H1 (cell line): Measurements from ENCODE around the gene TLE1. TPM values are rescaled to one million over a fixed set of nuclear protein-coding genes. Genes with fewer than 3 reads are reported as not detected.

Experiments used
- CTCF ChIA-PET: fragments of 300-600 bp; sonication (Branson Sonifier 250); formaldehyde crosslinking; loops from one replicate; lab custom pipeline; 2021; ENCODE audit not compliant: partially characterized antibody; lab: Charles Lee
- POLR2A ChIA-PET: fragments of 300-600 bp; sonication (Branson Sonifier 250); formaldehyde crosslinking; loops from one replicate; lab custom pipeline; 2021; ENCODE audit warnings: inconsistent platforms; ENCODE audit not compliant: partially characterized antibody; lab: Charles Lee
- DNase-seq, 2 experiments: peaks; one replicate each; pipeline versions ENCODE4 v3.0.0 to v3.0.0-alpha.2; 2010 to 2022; ENCODE audit warnings: low spot score in 2 of 2, low read depth in 1 of 2, mixed read lengths in 1 of 2
- FAIRE-seq: peaks from 2 replicates; lab custom pipeline; 2011; peaks lifted over from hg19 to GRCh38; lab: Jason Lieb, UNC
- H2AFZ ChIP-seq: 2 replicates; pipeline ENCODE4 v1.8.1; 2012; ENCODE audit warnings: low read length, inconsistent platforms
- H2AK5ac ChIP-seq: 2 replicates; pipeline ENCODE4 v1.6.1; 2013; ENCODE audit warnings: low read depth, low read length
- H2BK120ac ChIP-seq: replicated peaks from 2 replicates; pipeline ENCODE3; 2013; ENCODE audit warnings: low read depth, low read length, inconsistent platforms
- H2BK12ac ChIP-seq: 2 replicates; pipeline ENCODE4 v1.6.1; 2013; ENCODE audit warnings: low read depth, low read length
- H2BK15ac ChIP-seq: 2 replicates; pipeline ENCODE4 v1.6.1; 2013; ENCODE audit warnings: low read length
- H2BK20ac ChIP-seq: 2 replicates; pipeline ENCODE4 v1.6.1; 2013; ENCODE audit warnings: low read length
- H2BK5ac ChIP-seq: 2 replicates; pipeline ENCODE4 v1.6.1; 2013; ENCODE audit warnings: low read depth, low read length
- H3K14ac ChIP-seq: 2 replicates; pipeline ENCODE4 v1.6.1; 2013; ENCODE audit warnings: inconsistent platforms; ENCODE audit not compliant: insufficient read length
- H3K18ac ChIP-seq: 2 replicates; pipeline ENCODE4 v1.6.1; 2013; ENCODE audit warnings: low read length; ENCODE audit errors: extremely low read depth
- H3K23ac ChIP-seq: 2 replicates; pipeline ENCODE4 v1.6.1; 2013; ENCODE audit warnings: inconsistent platforms; ENCODE audit not compliant: insufficient read length
- H3K23me2 ChIP-seq: 2 replicates; pipeline ENCODE4 v1.6.1; 2013; ENCODE audit warnings: low read depth, low read length
- H3K27ac ChIP-seq: 2 replicates; pipeline ENCODE4 v1.6.1; 2011; ENCODE audit warnings: low read depth, low read length, inconsistent platforms
- H3K27me3 ChIP-seq, 4 experiments: replicated peaks in 1 of 4; 1 replicate in 1 of 4; 2 replicates in 3 of 4; pipeline versions ENCODE4 v1.6.1 to v1.8.1; 2011 to 2013; ENCODE audit warnings: low read length in 3 of 4, mild to moderate bottlenecking in 3 of 4, inconsistent platforms in 2 of 4, mixed read lengths in 2 of 4, moderate library complexity in 1 of 4; ENCODE audit not compliant: control insufficient read depth in 3 of 4, insufficient read depth in 3 of 4; ENCODE audit errors: extremely low read depth in 1 of 4
- H3K36me3 ChIP-seq, 4 experiments: 2 replicates each; pipeline versions ENCODE4 v1.6.1 to v1.8.1; 2011 to 2013; ENCODE audit warnings: mild to moderate bottlenecking in 4 of 4, low read length in 3 of 4, moderate library complexity in 2 of 4, control low read depth in 1 of 4, inconsistent platforms in 1 of 4; ENCODE audit not compliant: insufficient read depth in 4 of 4, control insufficient read depth in 2 of 4
- H3K4ac ChIP-seq: replicated peaks from 2 replicates; pipeline ENCODE3; 2013; ENCODE audit warnings: low read length, low read depth, mixed read lengths, inconsistent platforms; ENCODE audit not compliant: insufficient read length
- H3K4me1 ChIP-seq, 4 experiments: replicated peaks in 1 of 4; 1 replicate in 1 of 4; 2 replicates in 3 of 4; pipeline versions ENCODE4 v1.6.1 to v1.8.1; 2011 to 2013; ENCODE audit warnings: low read length in 3 of 4, inconsistent platforms in 2 of 4, mixed read lengths in 1 of 4; ENCODE audit not compliant: insufficient read depth in 4 of 4, control insufficient read depth in 3 of 4
- H3K4me2 ChIP-seq, 2 experiments: 2 replicates each; pipeline versions ENCODE4 v1.6.1 to v1.8.1; 2011 to 2013; ENCODE audit warnings: low read depth in 2 of 2, low read length in 2 of 2, control low read depth in 1 of 2, inconsistent platforms in 1 of 2, mild to moderate bottlenecking in 1 of 2; ENCODE audit not compliant: insufficient read depth in 1 of 2
- H3K4me3 ChIP-seq, 4 experiments: fragments of 200-600, 300-600 bp in 1 of 4; sonication (generic), shearing (Covaris generic), sonication (Bioruptor Twin) in 1 of 4; 2 replicates each; pipeline versions ENCODE4 v1.5.1 to v1.8.1; 2011 to 2016; ENCODE audit warnings: low read length in 4 of 4, low read depth in 3 of 4, control low read depth in 2 of 4, inconsistent platforms in 2 of 4, mild to moderate bottlenecking in 2 of 4, mixed read lengths in 1 of 4, moderate library complexity in 1 of 4; ENCODE audit not compliant: insufficient read depth in 2 of 4; ENCODE audit errors: extremely low read depth in 1 of 4
- H3K56ac ChIP-seq: replicated peaks from 2 replicates; pipeline ENCODE3; 2013; ENCODE audit warnings: low read depth, mild to moderate bottlenecking, mixed read lengths, low read length, inconsistent platforms; ENCODE audit not compliant: insufficient read length
- H3K79me1 ChIP-seq: 2 replicates; pipeline ENCODE4 v1.6.1; 2013; ENCODE audit warnings: low read depth, low read length, control low read depth
- H3K79me2 ChIP-seq, 2 experiments: 2 replicates each; pipeline versions ENCODE4 v1.6.1 to v1.8.1; 2012 to 2013; ENCODE audit warnings: low read length in 2 of 2, mild to moderate bottlenecking in 2 of 2, inconsistent platforms in 1 of 2; ENCODE audit not compliant: insufficient read depth in 2 of 2, control insufficient read depth in 1 of 2
- H3K9ac ChIP-seq, 4 experiments: replicated peaks in 1 of 4; 1 replicate in 1 of 4; 2 replicates in 3 of 4; pipeline versions ENCODE4 v1.6.1 to v1.8.1; 2011 to 2013; ENCODE audit warnings: low read depth in 3 of 4, low read length in 3 of 4, control low read depth in 2 of 4, mild to moderate bottlenecking in 2 of 4, moderate library complexity in 2 of 4, inconsistent platforms in 1 of 4; ENCODE audit errors: extremely low read depth in 1 of 4
- H3K9me3 ChIP-seq, 2 experiments: 2 replicates each; pipeline versions ENCODE4 v1.6.1 to v1.8.1; 2012 to 2013; ENCODE audit warnings: mild to moderate bottlenecking in 2 of 2, moderate library complexity in 2 of 2, control low read depth in 1 of 2, inconsistent platforms in 1 of 2, low read depth in 1 of 2, low read length in 1 of 2, mixed read lengths in 1 of 2; ENCODE audit not compliant: insufficient read depth in 2 of 2
- H4K20me1 ChIP-seq, 2 experiments: replicated peaks in 1 of 2; 2 replicates each; pipeline versions ENCODE3 to v1.8.1; 2011 to 2013; ENCODE audit warnings: inconsistent platforms in 2 of 2, low read length in 2 of 2, mild to moderate bottlenecking in 1 of 2; ENCODE audit not compliant: insufficient read depth in 2 of 2, control insufficient read depth in 1 of 2
- H4K5ac ChIP-seq: 2 replicates; pipeline ENCODE4 v1.6.1; 2013; ENCODE audit warnings: low read length, low read depth, mixed read lengths, inconsistent platforms; ENCODE audit not compliant: insufficient read length
- H4K8ac ChIP-seq: 2 replicates; pipeline ENCODE4 v1.8.0; 2013; ENCODE audit warnings: mild to moderate bottlenecking, moderate library complexity, low read length, inconsistent platforms; ENCODE audit not compliant: insufficient read depth; ENCODE audit errors: extremely low read depth
- H4K91ac ChIP-seq: replicated peaks from 2 replicates; pipeline ENCODE3; 2013; ENCODE audit warnings: low read length, mixed read lengths, inconsistent platforms; ENCODE audit not compliant: insufficient read length
- MAFK ChIP-seq: IDR thresholded peaks from 2 replicates; pipeline ENCODE4 v1.6.1; 2012; ENCODE audit warnings: low read depth, mild to moderate bottlenecking, improper control_type of control experiment, low read length
- NRF1 ChIP-seq: IDR thresholded peaks from 2 replicates; pipeline ENCODE4 v1.6.1; 2011; ENCODE audit warnings: mild to moderate bottlenecking, low read depth, low read length, improper control_type of control experiment
- SIX5 ChIP-seq: IDR thresholded peaks from 2 replicates; pipeline ENCODE4 v1.6.1; 2011; ENCODE audit warnings: mild to moderate bottlenecking, low read depth, low read length
- SP1 ChIP-seq: IDR thresholded peaks from 2 replicates; pipeline ENCODE4 v1.6.1; 2011; ENCODE audit warnings: low read depth, low read length
- whole genome bisulfite sequencing, 2 experiments: shearing (Covaris generic) in 1 of 2; methylation state at CpG; one replicate each; pipeline versions ENCODE4 v1.1.6 to v1.1.7; 2013 to 2015; ENCODE audit warnings: low lambda C conversion rate in 2 of 2, mixed read lengths in 2 of 2, inconsistent platforms in 1 of 2, low coverage in 1 of 2, missing lambda C conversion rate in 1 of 2; ENCODE audit not compliant: insufficient replicate concordance in 2 of 2, insufficient coverage in 1 of 2, insufficient read length in 1 of 2; ENCODE audit errors: extremely low coverage in 1 of 2, missing lambda C conversion rate in 1 of 2; 5-methylcytosine and 5-hydroxymethylcytosine counted together
- polyA plus RNA-seq, 7 experiments: library from polyadenylated mRNA; depleted of rRNA in 3 of 7; stranded (reverse) in 5 of 7; unstranded in 2 of 7; fragments of >200 nt in 5 of 7; fragments of 200-250 nt in 2 of 7; gene quantifications; 1 replicate in 5 of 7; 2 replicates in 1 of 7; 4 replicates in 1 of 7; pipeline versions ENCODE4 v1.2.1 to v1.2.3, GENCODE V29; 2011 to 2013; ENCODE audit warnings: missing spikeins in 2 of 7, mixed read lengths in 2 of 7
- total RNA-seq: library from RNA; stranded (reverse); fragmentation: NEBNext Ultra II Directional; extraction: Animal tissue kit (Norgen Biotek cat#: 25700); gene quantifications from 2 replicates; pipeline ENCODE4 v1.2.1, GENCODE V29; 2021
- TF ChIP-seq, protein P1 (sequence below): IDR thresholded peaks from 2 replicates; pipeline ENCODE4 v1.6.1; 2012; ENCODE audit warnings: low read length, inconsistent platforms

TLE1 gene
- total and polyA plus RNA-seq, 2 of the 8 experiments (the other 6 are each of a cell fraction or from before 2014, with no cell fraction given), result 81.8 to 91.6 TPM

GRCh38 chr9:81565609-81566008 is 123.7 kb downstream of the TLE1 start:
- no peaks in the 10 kb centered on the region for H3K36me3 ChIP-seq
- H4K20me1 ChIP-seq, result no peaks in the 10 kb centered on the region
- no peak overlapping the region for H4K8ac ChIP-seq
- H4K5ac ChIP-seq, result no peak overlapping the region
- H3K4me1 ChIP-seq, result peaks cover 0 to 3% (median 0%) of the 10 kb centered on the region in 4 experiments; a peak in 1 of 7 replicates
- no peak overlapping the region for H3K4me3 ChIP-seq
- TF ChIP-seq NRF1 (no peak), MAFK (no peak), SP1 (no peak), SIX5 (no peak)
- TF ChIP-seq, protein P1, sequence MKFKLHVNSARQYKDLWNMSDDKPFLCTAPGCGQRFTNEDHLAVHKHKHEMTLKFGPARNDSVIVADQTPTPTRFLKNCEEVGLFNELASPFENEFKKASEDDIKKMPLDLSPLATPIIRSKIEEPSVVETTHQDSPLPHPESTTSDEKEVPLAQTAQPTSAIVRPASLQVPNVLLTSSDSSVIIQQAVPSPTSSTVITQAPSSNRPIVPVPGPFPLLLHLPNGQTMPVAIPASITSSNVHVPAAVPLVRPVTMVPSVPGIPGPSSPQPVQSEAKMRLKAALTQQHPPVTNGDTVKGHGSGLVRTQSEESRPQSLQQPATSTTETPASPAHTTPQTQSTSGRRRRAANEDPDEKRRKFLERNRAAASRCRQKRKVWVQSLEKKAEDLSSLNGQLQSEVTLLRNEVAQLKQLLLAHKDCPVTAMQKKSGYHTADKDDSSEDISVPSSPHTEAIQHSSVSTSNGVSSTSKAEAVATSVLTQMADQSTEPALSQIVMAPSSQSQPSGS, result no peak
- H2BK12ac ChIP-seq, result no peak overlapping the region
- no peak for DNase-seq
- H2AK5ac ChIP-seq, result no peak overlapping the region
- H3K79me1 ChIP-seq, result no peaks in the 10 kb centered on the region; the same call in 1 of the 2 replicates
- no peak overlapping the region for H3K27ac ChIP-seq
- no peaks in the 10 kb centered on the region for H3K79me2 ChIP-seq
- ChIA-PET POLR2A (no interaction called here), CTCF (interaction anchor here (1.1 kb wide), 1 partner anchor 43 kb away, joined by 3 read pairs; no protein-coding TSS in a partner anchor)
- WGBS, 2 experiments, result 88% methylated on average over 1 of the region's 1 CpG; no CpG with 5 or more reads in 1 of the 2 experiments
- H3K23ac ChIP-seq, result no peak overlapping the region
- no peak overlapping the region for H2BK20ac ChIP-seq
- H3K27me3 ChIP-seq, result no peaks in the 10 kb centered on the region
- H3K4ac ChIP-seq, result no peak overlapping the region
- H4K91ac ChIP-seq, result no peak overlapping the region
- H2BK120ac ChIP-seq, result no peak overlapping the region
- no peak overlapping the region for H3K18ac ChIP-seq
- no peak overlapping the region for H2AFZ ChIP-seq
- H3K14ac ChIP-seq, result no peak overlapping the region
- no peak overlapping the region for H2BK5ac ChIP-seq
- H3K56ac ChIP-seq, result no peak overlapping the region
- H2BK15ac ChIP-seq, result no peak overlapping the region
- no peaks in the 10 kb centered on the region for H3K23me2 ChIP-seq
- no peak overlapping the region for H3K9ac ChIP-seq
- no peak for FAIRE-seq
- H3K9me3 ChIP-seq, result no peaks in the 10 kb centered on the region
- no peak overlapping the region for H3K4me2 ChIP-seq
